GM12864 (cell line): ENCODE results near the gene PHF8.
A peak's percentile ranks its signal among the peaks of the same experiment; 100 is the strongest.

Source experiments
- DNase-seq: peaks from one replicate; pipeline ENCODE4 v3.0.0-alpha.2; 2011; ENCODE audit warnings: low read depth
- H3K4me3 ChIP-seq: 2 replicates; pipeline ENCODE4 v1.5.1; 2011; ENCODE audit warnings: mild to moderate bottlenecking, low read depth, low read length, control low read depth
- CTCF ChIP-seq: IDR thresholded peaks from 2 replicates; pipeline ENCODE4 v1.5.1; 2011; ENCODE audit warnings: low read depth, mild to moderate bottlenecking, moderate library complexity, low read length, control low read depth, inconsistent platforms; ENCODE audit errors: missing control alignments

The PHF8 gene

GRCh38 chrX:54044126-54044876 is at the start of gene PHF8:
Gene PHF8, minus strand, starts transcription at chrX:54044473. Its CDS starts 1,745 bp downstream, at chrX:54042728.
- DNase-seq, result peak; percentile 85
- peak within 1 kb of the TSS; percentile 85 for H3K4me3 ChIP-seq
- TF ChIP-seq CTCF, result no peak

GRCh38 chrX:54093571-54093970 is 49.3 kb upstream of the PHF8 start:
- no peak for DNase-seq
- no peak overlapping the region for H3K4me3 ChIP-seq
- TF ChIP-seq CTCF, result no peak

DNA sequence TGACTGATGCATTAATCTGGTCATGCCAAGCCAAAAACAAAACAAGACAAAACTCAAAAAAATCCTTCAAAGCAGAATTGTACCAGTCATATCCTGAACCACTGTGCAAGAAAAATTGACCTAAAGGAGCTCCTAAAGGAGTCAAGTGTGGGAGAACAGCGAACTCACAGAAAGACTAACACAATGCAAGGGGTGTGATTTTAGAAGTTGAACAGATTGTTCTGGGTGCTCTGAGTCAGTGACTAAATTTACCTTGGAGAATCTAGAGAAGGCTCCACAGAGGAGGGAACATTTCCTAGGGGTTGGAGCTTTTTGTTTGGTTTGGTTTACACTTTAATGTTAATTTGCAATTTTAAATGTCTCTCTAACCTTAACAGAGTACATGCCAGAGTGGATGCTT is 48.9 kb upstream of the PHF8 start:
- no peak overlapping the region for H3K4me3 ChIP-seq
- no peak for TF ChIP-seq CTCF
- DNase-seq, result no peak

- TF ChIP-seq CTCF, result no peak
These were observed 46.6 kb upstream of the PHF8 start for GRCh38 chrX:54090880-54091279.

DNA sequence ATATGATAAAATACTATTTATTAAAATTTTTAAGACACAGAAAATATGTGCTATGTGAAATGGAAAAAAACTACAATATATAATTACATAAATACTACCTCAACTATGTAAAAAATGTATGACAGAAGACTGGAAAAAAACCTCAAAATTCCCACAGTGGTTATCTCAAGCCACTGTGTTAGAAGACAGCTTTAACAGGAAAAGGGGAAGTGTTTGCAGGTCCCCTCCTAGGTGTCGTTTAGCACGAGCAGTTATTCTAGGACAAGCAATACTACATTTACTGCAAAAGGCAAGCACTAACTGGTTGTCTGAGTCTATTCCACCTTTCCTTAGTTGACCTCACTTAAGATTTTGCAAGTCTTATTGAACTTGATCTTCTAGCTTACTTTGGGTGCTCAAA is 44.9 kb upstream of the PHF8 start:
- H3K4me3 ChIP-seq, result no peak overlapping the region
- DNase-seq, result no peak
- no peak for TF ChIP-seq CTCF

More at GRCh38 chrX:54090880-54091279, 46.6 kb upstream of the PHF8 start:
- no peak overlapping the region for H3K4me3 ChIP-seq
- no peak for DNase-seq

DNA sequence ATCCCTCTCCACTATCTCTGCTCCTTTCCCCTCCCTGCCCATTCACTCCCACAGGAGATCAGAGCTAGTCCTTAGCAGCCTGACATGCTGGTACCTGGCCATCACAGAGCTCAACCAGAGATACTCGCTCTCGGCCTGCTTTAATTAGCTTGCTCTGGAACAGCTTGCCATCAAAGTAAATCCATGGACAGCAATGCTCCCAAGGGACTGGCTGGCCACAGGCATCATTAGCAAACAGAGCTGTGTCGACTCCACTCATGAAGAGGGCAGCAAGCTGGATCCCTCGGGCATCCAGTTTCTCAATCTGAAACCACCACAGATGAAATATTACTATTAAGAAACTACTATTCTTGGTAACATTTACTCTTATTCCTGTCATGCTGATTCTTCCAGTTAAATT is 43.4 kb upstream of the PHF8 start:
- no peak for TF ChIP-seq CTCF
- no peak overlapping the region for H3K4me3 ChIP-seq
- no peak for DNase-seq

- no peak for DNase-seq
- H3K4me3 ChIP-seq, result no peak overlapping the region
- TF ChIP-seq CTCF, result no peak
These were observed 41.4 kb upstream of the PHF8 start for GRCh38 chrX:54085666-54086065.
